HG02623 (cell line): ENCODE results near the gene CNPY3.
"Not testable (repeated sequence)": the region's sequence is repeated elsewhere in the genome, so short reads cannot be mapped to it uniquely, and the experiment has no call there.

Experiments
- ATAC-seq: cut with Tn5 transposase; IDR thresholded peaks from one replicate; pipeline ENCODE4 v1.9.1; 2021; ENCODE audit warnings: moderate library complexity; ENCODE audit not compliant: unreplicated experiment

Gene CNPY3

DNA sequence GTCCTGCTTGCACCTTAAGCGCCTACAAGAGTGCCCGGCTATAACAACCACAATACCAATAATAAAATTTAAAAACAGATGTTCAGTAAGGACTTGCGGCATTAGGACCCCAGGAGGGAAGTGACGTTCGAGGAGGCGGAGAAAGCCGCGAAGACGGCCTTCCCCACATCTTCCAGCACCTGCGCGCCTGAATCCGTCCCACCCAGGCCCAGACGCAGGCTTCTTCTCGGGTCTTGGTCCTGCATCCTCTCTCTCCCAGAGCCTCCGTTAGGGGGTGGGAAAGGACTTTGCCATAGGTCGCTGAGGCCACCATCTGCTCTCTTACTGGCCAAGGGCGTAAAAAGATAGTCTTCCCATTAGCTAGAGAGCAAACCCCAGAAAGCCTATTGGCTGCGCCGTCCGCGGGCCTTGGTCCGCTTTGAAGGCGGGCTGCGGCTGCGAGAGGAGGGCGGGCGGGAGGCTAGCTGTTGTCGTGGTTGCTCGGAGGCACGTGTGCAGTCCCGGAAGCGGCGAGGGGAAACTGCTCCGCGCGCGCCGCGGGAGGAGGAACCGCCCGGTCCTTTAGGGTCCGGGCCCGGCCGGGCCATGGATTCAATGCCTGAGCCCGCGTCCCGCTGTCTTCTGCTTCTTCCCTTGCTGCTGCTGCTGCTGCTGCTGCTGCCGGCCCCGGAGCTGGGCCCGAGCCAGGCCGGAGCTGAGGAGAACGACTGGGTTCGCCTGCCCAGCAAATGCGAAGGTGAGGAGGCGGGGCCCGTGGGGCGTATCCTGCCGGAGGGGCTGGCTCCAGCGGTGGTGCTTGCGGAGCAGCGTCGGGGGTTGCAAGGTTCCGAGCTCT, at the start of gene CNPY3:
Gene CNPY3, plus strand, starts transcription at position 495 of the 835 bp plus-strand sequence. Its CDS starts 91 bp downstream, at position 586.
- ATAC-seq = peak; percentile 75

DNA sequence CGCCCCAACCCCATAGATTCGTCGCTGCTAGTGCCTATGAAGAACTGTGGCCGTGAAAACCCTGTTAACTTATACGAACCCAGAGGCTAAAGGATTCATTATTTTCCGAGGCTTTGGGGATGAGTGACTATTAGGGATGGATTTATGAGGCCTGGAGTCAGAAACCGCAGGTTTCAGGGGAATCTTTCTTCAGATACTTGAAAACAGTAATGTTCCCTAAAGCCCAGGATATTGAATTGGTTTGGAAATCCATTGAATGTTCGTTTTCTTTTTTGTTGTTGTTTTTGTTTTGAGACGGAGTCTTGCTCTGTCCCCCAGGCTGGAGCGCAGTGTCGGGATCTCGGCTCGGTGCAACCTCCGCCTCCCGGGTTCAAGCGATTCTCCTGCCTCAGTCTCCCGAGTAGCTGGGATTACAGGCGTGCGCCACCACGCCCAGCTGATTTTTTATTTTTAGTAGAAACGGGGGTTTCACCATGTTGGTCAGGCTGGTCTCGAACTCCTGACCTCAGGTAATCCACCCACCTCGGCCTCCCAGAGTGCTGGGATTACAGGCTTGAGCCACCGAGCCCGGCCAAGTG, 49.0 kb upstream of the CNPY3 start:
- not testable (repeated sequence) for ATAC-seq

DNA sequence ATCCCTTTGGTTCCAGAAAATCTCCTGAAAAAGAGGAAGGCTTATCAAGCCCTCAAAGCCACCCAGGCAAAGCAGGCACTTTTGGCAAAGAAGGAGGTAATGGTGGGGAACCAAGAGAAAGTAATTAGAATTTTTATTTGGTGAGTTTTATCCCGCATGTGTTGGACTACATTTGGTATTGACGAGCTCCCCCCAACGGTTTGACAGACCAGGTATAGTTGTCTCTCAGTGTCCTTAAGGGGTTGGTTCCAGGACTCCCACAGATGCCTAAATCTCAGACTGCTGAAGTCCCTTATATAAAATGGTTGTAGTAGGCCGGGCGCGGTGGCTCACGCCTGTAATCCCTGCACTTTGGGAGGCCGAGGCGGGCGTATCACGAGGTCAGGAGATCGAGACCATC, 48.4 kb upstream of the CNPY3 start:
- not testable (repeated sequence) for ATAC-seq

DNA sequence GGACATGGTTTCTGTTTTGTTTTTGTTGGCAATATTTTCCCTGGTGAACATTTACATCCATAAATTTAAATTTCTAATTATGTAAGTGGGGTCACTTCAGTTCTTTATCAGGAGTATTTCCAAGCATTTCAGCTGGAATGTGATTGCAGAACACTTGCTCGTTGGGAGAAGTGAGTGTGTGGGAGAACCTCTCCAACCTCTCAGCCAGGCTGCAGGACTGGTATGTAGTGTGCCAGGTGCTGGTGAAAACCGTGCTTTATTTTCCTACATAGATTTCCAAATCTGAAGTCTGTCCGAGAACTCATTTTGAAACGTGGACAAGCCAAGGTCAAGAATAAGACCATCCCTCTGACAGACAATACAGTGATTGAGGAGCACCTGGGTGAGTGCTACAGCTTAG, 43.6 kb upstream of the CNPY3 start:
- ATAC-seq = no peak

DNA sequence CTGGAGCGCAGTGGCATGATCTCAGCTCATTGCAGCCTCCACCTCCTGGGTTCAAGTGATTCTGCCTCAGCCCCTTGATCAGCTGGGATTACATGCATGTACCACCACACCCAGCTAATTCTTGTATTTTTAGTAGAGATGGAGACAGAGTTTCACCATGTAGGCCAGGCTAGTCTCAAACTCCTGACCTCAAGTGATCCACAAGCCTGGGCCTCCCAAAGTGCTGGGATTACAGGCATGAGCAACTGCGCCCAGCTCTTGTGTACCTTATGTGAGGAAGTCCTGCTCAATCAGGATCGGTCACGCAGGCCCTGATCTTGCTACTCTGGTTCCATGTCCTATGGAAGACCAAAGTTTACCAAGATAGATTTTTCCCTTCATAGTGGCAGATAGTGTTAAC, 41.1 kb upstream of the CNPY3 start:
- ATAC-seq = not testable (repeated sequence)

DNA sequence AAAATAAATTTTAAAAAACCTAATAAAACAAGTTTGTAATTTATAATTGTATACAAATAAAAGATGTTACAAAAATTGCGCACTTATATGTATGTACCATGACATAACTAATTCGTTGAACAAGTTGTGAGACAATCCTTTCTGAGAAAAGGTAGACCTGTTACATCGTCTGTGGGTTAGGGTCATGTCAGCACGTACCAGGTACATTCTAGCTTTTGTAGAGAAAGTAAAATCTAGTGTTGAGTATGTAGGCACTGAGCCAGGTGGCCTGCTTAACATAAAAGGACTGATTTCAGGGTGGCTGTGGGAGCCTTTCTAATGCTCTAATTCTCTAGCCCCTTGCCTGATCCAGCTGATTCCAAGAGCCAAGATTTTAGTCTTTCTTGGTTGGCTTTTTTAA, 39.5 kb upstream of the CNPY3 start:
- ATAC-seq = no peak

DNA sequence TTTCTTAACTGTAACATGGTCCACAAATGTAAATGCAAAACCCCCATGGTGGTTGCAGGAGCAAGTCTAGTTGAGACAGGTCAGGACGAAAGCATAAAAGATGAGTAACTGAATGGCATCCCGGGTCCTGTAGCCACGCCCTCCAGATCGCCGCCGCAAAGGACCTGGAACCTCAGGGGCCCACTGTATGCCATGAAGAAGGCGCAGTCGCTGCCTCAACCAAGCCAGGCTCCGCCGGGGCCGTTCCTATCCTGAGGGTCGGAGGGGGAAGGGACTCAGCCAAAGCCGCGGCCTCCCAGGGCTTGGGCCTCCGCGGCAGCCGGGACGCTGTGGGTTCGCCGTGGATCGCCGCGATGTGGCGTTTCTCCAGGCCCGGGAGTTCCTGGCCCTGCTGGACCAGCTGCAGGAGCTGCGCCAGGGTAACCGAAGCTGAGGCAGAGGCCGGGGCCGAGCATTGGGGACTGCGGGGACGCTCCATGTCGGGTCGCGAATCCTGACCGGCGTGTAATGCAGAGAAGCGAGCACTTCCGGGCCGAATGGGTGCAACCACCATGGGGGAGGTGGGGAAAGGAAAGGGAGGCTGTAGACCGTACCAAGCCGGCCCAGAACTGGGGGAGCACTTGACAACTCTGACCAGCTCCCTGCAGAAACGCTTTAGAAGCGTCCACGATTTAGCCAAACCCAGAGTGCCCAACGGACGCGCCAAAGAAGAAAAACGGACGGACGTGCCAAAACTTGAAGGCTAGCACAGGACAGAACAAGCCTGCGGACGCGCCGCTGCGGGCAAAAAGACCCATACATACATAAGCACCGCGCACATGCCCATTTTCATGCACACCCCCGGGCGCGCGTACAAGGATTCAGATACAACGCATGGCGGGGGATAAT, 38.7 kb upstream of the CNPY3 start:
- ATAC-seq = peak; percentile 89

DNA sequence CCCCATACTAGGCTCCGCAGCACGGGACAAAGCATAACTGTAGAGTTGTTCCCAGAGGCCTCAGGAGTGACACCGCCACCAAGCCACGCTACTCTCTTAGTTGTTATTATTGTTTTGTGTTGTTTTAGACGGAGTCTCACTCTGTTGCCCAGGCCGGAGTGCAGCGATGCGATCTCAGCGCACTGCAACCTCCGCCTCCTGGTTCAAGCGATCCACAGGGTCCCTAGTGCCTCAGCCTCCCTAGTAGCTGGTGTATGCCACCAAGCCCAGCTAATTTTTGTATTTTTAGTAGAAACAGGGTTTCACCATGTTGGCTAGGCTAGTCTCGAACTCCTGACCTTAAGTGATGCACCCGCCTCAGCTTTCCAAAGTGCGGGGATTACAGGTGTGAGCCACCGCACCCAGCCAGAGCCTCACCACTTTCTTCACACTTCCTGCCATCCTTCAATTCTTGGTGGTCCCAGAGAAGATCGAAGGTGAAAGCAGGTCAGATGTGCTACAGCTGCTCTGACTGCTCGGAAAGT, 38.0 kb upstream of the CNPY3 start:
- ATAC-seq = no peak

DNA sequence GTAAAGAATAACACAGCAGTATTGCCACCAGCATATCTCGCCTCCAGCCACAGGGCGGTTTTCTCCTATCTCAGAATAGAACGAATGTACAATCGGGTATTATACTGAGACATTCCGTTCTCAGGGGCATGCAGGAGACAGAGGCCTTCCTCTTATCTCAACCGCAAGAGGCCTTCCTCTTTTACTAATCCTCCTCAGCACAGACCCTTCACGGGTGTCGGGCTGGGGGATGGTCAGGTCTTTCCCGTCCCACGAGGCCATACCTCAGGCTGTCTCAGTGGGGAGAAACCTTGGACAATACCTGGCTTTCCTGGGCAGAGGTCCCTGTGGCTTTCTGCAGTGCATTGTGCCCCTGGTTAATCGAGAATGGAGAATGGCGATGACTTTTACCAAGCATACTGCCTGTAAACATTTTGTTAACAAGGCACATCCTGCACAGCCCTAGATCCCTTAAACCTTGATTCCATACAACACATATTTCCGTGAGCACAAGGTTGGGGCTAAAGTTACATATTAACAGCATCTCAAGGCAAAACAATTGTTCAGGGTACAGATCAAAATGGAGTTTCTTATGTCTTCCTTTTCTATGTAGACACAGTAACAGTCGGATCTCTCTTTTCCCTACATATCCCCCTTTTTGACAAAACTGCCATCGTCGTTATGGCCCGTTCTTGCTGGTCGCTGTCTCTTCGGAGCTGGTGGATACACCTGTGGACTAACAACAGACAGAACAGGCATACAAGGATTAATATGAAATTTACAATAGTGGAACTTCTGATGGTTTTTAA, 35.0 kb upstream of the CNPY3 start:
- ATAC-seq = not testable (repeated sequence)

DNA sequence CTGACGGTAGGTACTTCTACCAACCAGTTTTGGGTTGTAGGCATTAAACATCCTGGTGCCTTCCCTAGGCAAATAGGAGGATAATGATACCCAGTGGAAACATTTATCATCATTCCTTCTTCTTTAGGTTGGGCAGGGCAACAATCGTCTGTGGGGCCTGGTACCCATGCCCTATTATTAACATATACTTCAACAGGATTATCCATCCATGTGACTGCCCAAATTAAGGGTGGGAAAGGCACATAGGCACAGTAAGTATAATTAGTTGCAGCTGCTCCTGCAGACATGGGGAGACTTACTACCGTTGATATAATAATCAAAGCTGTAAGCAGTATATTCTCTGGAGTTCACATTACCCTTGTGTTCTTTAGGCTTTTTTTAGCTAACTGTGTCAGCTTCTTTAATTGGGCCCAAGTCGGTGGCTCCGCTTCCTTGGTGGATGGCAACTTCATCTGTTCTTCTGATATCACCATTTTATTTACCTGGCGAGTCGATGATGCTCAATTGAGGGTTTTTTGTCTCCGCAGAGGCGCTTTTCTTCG, 33.0 kb upstream of the CNPY3 start:
- ATAC-seq = no peak

DNA sequence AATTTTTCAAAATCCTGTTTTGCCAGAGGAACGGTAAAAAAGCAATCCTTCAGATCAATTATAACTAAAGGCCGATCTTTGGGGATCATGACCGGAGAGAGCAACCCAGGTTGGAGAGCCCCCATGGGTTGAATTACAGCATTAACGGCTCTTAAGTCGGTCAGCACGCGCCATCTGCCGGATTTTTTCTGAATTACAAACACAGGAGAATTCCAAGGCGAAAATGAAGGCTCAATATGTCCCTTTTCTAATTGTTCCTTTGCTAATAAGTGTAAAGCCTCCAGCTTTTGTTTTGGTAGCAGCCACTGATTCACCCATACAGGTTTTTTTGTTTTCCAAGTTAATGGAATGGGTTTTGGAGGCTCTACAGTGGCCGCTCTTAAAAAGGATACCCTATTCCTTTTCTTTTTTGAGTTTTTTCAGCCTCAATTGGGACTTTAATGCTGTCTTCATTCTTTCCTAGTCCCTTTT, 30.4 kb upstream of the CNPY3 start:
- ATAC-seq = no peak

DNA sequence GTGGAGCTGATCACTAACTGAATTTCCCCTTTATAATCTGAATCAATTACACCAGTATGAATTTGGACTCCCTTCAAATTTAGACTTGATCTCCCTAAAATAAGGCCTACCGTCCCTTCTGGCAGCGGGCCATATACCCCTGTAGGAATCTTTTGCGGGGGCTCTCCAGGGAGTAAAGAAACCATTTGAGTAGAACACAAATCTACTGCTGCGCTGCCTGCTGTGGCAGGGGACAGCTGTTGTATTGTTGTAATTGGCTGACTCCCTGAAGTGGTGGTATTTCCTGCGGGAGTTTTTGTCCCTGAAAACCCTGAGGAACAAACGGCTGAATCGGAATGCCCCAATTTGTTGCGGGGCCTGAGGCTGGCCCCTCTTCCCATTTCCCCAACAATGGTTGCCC, 29.4 kb upstream of the CNPY3 start:
- no peak for ATAC-seq

DNA sequence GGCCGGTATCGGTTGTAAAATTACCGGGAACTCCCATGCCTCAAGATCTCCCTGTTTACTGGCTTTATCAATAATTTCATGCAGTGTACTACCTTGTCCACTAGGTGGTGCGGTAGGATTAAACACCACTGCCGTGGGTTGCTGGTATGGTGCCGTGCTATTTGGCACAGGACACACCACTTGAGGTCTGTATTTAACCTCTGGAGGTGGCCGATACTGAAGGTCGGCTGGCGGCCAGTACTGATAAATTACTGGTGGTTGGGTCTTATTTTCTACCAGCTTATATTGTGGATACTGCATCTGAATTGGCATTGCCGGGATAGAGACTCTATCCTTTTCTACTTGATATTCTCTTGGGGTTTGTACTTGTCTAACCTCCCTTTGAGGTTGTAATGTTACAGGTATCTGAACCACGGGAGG, 27.7 kb upstream of the CNPY3 start:
- ATAC-seq = no peak

DNA sequence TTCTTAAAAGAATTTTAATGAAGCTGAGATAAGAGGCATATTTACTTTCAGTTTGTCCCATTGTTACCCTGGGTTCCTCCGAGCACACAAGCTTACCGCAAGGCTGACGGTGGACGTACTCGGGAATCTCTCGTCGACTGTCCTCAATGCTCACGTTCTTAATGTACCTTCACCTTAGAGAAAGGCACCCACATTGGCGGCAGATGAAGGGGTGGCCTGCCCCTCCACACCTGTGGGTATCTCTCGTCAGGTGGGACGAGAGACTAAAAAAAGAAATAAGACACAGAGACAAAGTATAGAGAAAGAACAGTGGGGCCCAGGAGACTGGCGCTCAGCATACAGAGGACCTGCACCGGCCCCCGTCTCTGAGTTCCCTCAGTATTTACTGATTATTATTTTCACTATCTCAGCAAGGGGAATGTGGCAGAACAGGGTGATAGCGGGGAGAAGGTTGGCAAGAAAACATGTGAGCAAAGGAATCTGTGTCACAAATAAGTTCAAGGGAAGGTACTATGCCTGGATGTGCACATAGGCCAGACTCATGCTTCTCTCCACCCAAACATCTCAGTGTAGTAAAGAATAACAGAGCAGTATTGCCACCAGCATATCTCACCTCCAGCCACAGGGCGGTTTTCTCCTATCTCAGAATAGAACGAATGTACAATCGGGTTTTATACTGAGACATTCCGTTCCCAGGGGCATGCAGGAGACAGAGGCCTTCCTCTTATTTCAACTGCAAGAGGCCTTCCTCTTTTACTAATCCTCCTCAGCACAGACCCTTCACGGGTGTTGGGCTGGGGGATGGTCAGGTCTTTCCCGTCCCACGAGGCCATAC, 26.6 kb upstream of the CNPY3 start:
- ATAC-seq = not testable (repeated sequence)

DNA sequence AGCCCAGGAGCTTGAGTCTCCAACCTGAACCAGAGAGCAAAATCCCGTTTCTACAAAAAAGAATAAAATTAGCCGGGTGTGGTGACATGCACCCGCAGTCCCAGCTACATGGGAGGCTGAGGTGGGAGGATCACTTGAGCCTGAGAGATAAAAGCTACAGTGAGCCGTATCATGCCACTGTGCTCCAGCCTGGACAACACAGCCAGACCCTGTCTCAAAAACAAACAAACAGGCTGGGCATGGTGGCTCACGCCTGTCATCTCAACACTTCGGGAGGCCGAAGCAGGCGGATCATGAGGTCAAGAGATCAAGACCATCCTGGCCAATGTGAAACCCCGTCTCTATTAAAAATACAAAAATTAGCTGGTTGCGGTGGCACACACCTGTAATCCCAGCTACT, 24.8 kb upstream of the CNPY3 start:
- ATAC-seq = no peak

DNA sequence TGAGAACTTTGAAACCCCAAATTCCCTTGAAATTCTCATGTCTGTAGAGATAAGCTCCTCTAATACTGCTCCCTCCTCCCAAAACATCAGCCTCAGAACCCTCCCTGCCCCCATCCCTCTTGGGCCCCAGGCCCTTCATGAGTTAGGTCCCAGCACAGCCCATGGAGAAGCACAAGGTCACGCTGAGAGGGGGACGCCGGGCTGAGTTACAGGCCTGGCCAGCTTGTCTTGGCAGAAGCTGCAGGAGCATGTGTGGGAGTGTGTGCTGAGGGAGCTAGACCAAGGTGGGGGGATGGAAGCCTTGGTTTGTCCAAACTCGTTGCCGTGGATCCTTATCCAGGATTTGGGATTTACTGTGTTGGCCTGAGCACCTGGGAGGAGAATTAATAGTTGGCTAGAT, 21.9 kb upstream of the CNPY3 start:
- no peak for ATAC-seq

DNA sequence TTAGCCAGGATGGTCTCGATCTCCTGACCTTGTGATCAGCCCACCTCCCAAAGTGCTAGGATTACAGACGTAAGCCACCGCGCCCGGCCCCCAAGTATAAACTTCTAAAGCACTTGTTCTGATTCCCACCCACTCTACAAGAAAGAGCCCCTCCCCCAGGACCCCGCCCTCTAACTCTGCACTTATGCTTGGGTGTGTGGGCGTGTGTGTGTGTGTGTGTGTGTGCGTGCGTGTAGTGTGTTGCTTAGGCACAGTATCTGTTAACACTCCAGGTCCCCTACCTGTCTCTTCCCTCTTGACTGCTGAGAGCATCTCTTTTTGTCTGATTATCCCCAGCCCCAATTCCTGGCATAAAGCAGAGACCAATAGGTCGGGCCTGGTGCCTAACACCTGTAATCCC, 19.4 kb upstream of the CNPY3 start:
- ATAC-seq = no peak

DNA sequence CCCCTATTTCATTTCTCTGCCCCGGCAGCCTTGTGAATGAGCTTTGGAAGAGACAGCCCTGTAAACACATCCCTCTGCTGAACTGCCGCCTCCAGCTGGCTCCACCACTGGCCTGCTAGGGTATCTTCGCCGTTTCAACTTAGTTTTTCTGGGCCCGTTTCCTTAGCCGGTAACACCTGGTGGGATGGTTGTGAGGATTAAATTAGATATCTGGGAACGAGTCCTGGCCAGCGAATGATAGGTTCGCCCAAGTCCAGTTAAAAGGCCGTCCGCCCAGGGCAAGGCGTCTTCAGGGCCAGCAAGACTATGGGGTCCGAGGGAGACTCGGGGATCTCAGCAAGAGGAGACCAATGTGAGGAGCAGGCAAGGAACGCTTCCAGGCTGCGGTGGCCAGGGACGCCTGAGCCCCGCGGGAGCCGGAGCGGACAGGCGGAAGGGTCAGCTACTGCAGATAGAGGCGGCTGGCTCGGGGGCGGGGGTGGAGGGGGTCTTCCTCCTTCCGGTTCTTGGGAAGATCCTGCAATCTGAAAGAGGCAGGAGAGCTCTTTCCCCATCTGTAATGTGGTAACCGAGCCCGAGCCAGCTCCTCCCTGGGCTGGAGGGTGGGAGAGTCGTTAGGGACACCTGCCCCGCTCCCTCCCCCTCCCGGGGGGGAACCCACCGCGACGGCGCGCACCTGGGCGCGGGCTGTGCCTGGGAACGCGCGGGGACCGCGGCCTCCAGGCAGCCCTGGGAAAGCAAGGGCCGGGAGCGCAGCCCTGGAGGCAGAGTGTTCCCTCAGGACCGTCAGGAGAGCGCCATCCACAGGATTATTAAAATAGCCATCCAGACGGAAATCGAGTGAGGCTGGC, 17.9 kb upstream of the CNPY3 start:
- no peak for ATAC-seq
